Stimulated activated CD8-positive, alpha-beta memory T cell treated with anti-CD3 and anti-CD28 coated beads, Interleukin-12 subunit alpha, Interleukin-12 subunit beta, amount 100 ng/mL, for 4 hours (primary cell): Measurements from ENCODE around the gene RHOV.

Source experiments
- DNase-seq: peaks from one replicate; pipeline ENCODE4 v3.0.0-alpha.2; 2020; ENCODE audit warnings: low read depth

Gene RHOV, protein sequence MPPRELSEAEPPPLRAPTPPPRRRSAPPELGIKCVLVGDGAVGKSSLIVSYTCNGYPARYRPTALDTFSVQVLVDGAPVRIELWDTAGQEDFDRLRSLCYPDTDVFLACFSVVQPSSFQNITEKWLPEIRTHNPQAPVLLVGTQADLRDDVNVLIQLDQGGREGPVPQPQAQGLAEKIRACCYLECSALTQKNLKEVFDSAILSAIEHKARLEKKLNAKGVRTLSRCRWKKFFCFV

GRCh38 chr15:40873694-40874561 is at the start of gene RHOV:
Gene RHOV, minus strand, starts transcription at chr15:40874234. Its CDS starts 95 bp downstream, at chr15:40874139.
- no peak for DNase-seq

- no peak for DNase-seq
Observed at GRCh38 chr15:40923551-40923950, 49.5 kb upstream of the RHOV start.

DNA sequence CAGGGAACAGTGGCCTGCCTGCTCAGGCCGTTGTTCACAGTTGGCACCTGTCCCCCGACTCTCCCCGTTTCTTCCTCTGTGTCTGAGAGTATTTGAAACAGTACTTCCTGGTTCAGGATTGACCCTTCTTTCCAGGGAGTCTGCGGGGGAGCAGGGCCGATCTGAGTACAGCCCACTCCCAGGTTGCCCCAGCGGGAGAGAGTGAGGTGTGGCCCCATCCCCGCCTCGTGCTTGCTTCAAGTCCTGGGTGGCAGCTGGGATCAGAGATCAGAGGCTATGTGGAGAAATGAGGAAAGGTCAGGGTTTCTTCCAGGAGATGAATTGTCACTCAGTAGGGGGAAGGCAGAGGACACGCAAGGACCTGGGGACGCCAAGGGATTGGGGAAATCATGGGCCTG is 48.6 kb upstream of the RHOV start:
- no peak for DNase-seq

DNA sequence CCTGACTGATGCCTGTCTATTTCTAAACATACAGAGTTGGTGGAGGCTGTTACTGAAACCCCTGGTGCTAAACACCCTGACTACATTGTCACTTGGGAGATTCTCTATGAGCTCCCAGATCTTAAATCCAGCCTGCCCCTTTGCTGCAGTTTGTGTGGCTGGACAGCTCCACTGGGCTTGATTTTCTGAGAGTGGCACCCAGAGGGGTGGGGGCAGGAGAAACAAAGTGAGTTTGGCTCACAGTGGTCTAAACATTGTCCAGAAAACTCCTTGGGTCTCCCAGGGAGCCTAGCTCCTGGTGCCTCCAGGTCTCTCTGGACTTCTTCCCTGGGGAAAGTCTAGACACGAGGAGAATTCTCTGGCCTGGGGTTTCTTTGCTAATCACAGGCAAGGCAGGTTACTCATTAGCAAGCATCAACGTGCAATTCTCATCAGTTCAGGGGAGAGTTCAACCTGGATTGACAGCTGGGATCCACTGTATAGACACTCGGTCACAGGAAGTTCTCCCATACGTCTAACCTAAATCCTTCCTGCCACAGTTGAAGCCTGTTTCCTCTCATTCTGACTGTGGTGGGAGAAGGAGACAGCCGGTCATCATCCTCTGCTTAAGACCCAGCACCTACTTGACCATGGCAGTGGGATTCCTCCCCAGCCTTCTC is 48.0 kb upstream of the RHOV start:
- no peak for DNase-seq

DNA sequence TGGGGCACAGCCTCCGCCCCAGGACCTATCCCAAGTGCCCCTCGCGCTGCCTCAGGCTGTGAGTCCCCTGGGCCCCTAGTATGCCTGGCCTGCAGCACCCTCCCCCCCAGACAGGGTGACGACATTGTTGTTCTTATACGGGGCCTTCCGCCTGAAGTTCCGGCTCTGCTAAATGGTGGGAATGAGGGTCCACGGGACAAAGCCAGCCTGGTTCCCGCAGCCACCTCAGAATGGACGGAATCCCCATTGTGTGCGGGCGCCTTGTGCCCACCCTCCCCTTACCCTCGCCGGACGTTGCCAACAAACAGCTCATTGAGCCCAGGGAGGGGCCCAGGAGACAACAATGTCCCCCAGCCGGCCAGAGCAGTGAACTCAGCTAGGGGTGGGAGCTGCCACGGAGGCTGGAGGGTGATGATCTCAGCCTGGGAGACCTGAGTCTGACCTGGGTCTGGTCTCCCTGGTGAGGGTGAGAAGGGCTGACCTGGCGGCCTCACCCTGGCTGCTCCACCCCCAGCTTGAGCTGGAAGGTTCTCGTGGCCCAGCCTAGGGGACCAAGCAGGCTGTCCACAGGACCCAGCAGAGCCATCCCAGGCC is 44.9 kb upstream of the RHOV start:
- no peak for DNase-seq

DNA sequence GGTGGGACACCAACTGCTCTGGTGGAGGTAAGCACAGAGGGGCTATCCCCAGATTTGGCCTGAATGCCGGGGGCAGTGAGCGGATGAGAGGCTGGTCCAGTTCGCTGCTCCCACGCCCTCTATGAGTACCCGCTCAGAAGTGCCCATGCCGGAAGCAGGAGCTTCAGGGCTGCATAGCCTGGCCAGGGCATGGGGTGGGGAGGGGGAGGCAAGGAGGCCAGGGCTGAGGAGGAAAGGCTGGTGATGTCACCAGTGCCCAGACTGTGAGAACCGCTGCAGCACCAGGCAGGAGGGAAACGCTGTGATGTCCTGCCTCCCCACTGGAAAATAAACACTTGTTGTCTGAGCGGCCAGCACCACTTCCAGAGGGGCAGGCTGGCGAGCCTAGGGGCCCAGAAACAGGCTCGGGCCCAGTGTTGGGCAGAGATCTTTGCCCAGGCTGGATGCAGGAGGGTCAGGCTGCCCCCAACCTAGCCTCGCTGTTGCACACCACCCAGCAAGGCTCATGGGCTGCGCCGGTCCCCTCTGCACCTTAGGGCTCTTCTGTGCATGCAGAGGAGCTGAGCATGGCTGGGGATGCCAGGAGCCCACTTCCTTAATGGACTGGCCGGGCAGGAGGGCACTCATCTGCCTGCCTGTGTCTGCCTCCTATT is 44.2 kb upstream of the RHOV start:
- no peak for DNase-seq

- no peak for DNase-seq
Observed at GRCh38 chr15:40917585-40917984, 43.6 kb upstream of the RHOV start.

DNA sequence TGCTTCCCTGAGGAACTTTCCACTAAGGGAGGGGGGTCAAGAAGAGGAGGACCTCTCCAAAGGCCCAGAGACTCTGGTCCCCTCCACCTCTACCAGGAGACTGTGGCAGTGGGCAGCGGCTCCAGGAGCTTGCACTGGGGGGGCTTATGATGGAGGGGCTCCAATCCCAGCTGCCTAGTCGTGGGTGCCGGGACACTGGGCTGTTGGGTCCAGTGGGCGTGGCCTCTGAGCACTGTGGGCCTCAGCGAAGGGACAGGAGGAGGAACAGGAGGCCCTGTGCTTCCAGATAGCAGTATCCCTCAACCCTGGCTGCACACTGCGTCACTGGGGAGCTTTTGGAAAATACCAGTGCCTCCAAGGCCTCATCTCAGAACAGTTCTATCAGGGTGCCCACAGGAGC is 41.6 kb upstream of the RHOV start:
- no peak for DNase-seq

DNA sequence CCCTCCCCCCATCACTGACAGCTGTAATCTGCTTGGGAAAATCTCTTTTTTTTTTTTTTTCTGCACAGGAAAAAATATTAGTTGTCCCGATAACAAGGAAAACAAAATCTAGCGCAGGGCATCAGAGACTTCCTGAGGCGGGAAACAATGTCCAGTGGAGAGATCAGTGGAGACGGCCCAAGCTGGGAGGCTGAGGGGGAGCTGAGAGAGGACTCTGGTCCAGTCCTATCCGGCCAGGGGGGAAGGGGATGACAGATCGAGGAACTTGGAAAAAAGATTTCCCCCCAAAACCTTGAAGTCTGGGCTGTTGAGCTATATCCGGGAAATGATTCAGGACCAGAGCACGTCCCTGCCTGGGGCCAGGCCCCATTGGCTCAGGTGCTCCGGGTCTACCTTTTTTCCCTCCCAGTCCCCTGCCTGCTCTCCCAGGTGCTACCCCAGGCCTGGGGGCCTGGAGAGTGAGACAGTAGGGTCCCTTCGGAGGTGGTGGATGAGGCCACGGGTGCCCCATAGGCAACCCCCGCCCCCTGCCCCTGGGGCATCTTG is 41.2 kb upstream of the RHOV start:
- DNase-seq, result no peak

- no peak for DNase-seq
Observed at GRCh38 chr15:40914486-40914885, 40.5 kb upstream of the RHOV start.

GRCh38 chr15:40914013-40914412 is 40.0 kb upstream of the RHOV start:
- DNase-seq, result no peak

DNA sequence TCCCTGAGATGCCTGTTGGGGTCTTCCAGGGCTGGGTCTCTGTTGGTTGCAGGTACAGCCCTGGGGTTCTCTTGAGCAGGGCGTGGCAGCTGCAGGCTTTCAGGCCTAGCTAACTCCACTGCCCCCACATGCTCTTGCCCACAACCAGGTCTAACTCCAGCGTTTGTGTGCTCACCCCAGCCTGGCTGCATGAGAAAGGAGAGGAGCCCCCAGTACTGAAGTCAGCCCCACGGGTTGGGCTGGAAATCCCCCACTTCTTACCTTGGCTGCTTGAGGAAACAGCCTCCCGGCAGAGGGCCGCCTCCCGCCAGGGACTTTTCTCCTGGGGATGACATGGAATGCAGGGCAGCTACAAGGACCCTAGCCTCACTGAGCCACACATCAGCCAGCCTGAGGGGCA is 38.4 kb upstream of the RHOV start:
- no peak for DNase-seq

GRCh38 chr15:40911693-40912092 is 37.7 kb upstream of the RHOV start:
- DNase-seq, result no peak

DNA sequence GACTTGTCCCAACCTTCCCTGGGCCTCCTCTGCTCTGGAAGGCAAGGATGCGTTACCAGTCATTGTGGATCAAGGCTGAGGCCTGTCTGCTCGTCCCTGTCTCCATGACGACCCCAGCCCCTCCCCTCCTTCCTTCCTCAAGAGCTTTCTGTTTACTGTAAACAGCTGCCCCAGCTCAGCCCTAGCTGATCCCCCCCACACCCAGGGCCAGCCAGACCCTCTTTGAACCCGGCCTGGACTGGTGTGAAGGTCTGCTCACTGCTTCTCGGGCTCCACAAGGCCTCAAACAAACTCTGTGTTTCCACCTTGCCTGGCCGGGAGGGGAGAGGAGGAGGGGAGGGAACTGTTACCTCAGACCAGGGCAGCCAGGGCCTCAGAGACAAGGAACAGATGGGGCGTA is 37.1 kb upstream of the RHOV start:
- no peak for DNase-seq

- DNase-seq, result no peak
Observed at GRCh38 chr15:40909662-40910630, 35.9 kb upstream of the RHOV start.

DNA sequence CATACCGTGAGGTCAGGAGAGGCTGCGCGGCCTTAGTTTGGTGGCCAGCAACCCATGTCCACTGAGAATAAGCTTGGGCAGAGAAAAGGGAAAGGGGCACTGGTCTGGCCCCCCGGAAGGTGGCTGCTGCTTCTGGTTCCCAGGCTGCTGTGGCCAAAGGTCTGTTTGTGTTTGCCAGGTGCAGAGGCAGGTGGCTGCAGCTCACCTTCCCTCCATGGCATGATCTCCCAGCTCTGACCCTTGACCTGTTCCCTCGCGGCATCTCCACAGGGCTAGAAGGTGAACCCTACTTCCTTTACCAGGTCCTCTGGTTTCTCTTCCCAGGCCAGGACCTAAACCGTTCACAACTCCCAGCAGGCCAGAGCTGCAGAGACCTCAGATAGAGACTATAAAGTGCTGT is 34.1 kb upstream of the RHOV start:
- DNase-seq, result no peak

GRCh38 chr15:40906991-40907802 is 33.2 kb upstream of the RHOV start:
- DNase-seq, result no peak

DNA sequence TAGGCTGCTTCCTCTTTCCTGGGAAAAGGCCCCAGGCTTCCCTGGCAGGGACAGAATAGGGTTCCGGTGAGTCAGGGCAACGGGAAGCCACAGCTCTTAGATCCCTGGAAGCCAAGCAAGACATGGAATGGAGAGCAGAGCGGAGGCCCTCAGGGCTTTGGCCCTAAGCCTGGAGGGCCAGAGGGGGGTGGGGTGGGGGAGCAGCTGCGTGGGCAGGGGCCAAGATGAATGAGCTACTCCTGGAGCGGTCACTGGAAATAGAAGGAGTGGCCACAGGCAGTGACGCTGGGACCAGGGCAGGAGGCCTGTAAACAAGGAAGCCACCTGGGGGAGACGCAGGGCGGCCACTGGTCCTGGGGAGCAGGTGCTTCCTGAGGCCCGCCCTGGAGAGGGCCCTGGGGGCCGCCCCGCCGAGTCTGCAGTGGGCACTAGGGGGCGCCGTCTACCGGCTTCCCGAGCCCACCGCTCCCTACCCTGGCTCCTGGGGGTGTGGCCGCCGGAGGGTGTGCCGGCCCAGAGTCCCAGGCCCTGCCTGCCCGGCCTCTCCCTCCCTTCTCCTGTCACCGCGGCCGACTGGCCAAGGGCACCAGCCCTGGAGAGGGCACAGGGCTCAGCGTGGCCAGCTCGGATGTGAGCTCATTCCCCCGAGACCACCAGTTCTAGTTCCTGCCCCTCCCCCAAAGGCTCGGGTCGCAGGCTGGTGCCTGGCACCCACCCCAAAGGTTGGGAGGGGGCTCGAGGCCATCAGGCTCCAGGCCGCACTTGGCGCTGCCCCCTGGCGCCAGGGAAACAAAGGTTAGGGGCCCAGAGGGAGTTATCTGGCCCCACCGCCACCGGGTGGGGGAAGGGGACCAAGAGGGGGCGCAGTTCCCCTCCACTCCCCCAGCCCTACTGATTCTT is 32.3 kb upstream of the RHOV start:
- peak; percentile 63 for DNase-seq
